EL (cell line): ENCODE data around the gene BBIP1.
"Not testable (repeated sequence)": the region's sequence is repeated elsewhere in the genome, so short reads cannot be mapped to it uniquely, and the experiment has no call there.

ENCODE experiments used
- DNase-seq: peaks from one replicate; pipeline ENCODE4 v3.0.0-alpha.2; 2016

The BBIP1 gene

GRCh38 chr10:110919971-110920881, 1.2 kb upstream of the BBIP1 start:
- peak; percentile 50 for DNase-seq

- no peak for DNase-seq
Observed at GRCh38 chr10:110919349-110919931, 460 bp upstream of the BBIP1 start, which contains the start of gene SHOC2. Gene SHOC2, plus strand, starts transcription at chr10:110919604. Its CDS starts 44,755 bp downstream, at chr10:110964359.

DNA sequence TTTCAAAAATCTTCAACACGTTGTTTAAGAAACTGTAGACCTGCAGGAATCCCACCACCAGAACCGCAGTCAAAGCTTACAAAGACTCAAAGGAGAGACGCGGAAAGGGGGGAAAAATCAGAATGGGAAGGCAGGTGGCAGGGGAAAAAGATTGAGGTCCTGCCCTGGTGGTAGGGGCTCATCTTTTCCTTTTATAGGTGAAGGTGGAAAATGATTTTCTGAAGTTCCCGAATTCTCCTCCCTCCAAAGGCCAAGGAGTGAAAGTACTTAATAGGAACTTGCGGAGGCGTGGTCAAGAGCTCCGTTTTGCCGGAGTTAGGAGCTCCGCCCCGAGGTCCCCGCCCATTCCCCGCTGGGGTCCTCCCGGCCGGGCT, 724 bp downstream of the BBIP1 start:
- peak; percentile 97 for DNase-seq

GRCh38 chr10:110916554-110917346, 2.2 kb downstream of the BBIP1 start:
- DNase-seq = peak; percentile 93

DNA sequence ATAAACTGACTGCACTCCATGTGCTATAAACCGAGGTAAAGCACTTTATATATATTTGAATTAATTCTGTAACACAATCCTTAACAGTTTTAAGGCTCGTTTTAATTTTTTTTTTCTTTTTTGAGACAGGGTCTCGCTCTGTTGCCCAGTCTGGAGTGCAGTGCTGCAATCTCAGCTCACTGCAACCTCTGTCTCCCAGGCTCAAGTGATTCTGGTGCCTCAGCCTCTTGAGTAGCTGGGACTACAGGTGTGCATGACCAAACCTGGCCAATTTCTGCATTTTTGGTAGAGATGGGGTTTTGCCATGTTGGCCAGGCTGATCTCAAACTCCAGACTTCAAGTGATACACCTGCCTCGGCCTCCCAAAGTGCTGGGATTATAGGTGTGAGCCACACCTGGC, 3.4 kb downstream of the BBIP1 start:
- not testable (repeated sequence) for DNase-seq

GRCh38 chr10:110915035-110915434, 3.9 kb downstream of the BBIP1 start:
- DNase-seq = no peak

GRCh38 chr10:110914431-110914830, 4.5 kb downstream of the BBIP1 start:
- no peak for DNase-seq

DNA sequence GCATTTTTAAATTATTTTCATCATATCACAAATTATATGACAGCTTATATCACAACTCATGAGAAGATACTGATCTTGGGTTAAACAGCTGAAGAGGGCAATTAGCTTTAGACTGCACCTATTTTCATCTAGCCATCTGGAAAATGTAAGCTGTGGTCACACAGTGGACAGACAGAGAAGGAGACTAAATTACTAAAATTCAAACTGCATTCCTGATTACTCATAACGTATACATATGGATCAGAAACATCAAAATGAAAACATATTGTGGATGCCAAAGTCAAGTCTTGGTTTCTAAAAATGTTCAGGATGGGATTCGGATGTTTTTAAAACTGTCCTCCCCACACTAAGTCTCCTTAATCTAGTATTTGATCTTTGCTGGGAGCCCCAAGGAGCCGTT, 6.6 kb downstream of the BBIP1 start:
- peak; percentile 83 for DNase-seq

- no peak for DNase-seq
Observed at GRCh38 chr10:110910138-110910537, 8.8 kb downstream of the BBIP1 start.

DNA sequence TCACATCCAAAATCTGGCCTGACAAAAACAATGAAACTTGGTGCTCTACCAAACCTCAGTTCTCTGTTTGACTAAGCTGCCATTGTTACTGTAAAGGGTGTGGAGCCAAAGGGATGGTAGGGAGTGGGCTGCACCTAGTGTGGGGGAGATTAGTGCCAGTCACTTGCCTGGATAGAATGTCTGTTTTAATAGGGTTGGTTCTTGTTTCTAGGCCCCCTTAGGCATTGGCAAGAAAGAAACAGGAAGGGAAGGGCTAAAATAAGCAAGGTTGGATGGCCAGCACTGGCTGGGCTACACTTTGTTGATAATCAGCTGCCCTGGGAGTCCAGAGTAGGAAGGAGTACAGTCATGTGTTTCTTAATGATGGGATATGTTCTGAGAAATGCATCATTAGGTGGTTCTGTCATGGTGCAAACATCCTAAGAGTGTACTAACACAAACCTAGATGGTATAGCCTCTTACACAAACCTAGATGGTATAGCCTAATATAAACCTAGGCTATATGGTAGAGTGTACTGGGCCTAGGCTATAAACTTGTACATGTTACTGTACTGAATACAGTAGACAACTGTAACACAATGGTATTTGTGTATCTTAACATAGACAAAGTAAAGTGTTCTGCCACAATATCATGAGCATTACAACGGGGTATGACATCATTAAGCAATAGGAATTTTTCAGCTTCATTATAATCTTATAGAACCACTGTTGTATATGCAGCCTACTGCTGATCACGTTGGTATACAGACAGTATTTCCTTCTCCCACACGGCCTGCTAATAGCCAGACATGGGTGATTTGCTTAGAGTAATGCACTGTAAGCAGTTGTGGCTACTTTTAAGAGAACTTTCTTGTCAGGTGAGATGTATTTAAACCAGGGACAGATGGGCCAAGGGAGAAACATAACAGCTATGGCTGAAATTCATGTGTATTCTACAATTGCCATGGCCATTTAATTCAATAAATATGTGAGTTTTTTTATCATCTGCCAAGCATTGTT, 15.4 kb downstream of the BBIP1 start:
- no peak for DNase-seq

DNA sequence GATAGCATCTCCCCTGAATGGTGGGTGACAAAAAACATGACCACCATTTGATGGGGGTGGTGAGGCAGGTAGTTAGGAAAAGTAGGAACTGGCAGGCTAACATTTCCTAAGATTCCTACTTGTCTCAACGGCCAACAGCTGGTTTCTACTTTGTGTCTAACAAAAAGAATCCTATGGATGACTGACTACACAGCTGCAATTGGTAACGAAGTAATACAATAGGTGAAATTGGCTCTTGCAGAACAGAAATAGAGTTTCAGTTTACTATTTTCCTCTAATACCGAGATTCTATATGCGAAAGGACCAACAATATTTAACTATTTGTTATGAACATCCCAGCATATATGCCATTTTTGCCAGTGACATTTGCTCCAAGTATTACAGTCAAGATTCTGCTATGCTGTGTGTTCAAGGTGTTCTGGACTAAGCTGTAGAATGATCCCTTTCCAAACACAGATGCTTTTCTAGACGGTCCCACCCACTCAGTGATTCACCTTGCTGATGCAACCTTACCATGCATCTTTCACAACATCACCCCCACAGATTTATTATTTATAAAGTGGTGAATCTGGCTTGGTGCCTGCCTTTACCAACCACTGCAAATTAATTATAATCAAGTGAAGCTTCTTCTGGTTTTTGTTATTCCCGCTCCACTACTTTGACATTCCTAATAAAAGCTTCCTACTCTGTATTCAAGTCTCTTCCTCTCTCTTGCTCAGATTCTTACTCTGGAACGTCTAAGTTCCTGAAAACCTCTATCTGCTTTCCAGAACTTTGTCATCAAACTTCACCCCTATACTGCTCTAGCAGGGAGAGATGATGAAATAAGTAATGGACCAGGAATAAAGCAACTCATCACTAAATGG, 16.8 kb downstream of the BBIP1 start:
- peak; percentile 59 for DNase-seq

GRCh38 chr10:110900983-110901382, 18.0 kb downstream of the BBIP1 start:
- no peak for DNase-seq

- peak; percentile 9 for DNase-seq
Observed at GRCh38 chr10:110898391-110898790, 20.6 kb downstream of the BBIP1 start.

DNA sequence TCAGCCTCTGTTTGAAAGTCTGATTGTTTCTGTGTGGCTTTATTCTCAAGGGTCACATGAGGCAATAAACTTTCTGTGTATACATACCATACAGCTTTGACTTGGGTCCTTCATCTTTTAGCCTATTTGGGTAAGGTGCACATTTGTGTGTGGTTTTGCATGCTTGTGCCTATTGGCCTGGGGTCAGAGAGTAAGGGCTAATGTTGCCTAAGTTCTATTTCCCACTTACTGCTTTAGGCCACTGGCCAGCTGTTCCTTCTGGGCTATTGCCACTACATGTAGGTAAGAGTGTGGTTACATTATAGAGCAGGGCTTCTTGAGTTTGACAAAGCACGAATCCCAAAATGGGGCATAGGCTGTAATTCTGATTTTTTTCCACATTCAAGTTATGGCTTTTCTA, 21.8 kb downstream of the BBIP1 start:
- no peak for DNase-seq

DNA sequence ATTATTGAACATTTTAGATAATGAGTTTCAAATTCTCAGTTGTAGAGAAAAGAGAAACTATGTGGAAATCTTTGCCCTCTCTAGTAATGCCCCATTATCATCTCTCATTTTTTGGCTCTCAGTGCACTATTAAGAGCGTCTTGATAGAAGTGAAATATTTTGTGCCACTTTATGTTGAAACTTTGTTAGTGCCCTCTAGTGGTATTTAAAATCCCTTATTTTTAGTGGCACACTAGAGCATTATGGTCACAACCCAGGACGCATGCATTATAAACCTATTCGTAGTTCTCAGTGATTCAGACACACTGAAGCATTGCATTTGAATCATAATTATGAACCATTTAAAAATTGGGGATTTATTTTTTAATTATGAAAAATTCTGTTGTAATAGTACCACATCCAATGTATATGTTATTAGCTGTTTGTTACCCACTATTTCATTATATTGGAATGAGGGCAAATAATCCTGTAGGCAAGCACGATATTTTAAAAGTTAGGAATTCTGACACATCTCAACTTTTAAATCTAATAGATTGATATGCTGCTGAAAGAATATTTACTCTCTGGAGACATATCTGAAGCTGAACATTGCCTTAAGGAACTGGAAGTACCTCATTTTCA, 25.3 kb downstream of the BBIP1 start:
- peak; percentile 38 for DNase-seq

- DNase-seq = no peak
Observed at GRCh38 chr10:110892602-110893288, 26.2 kb downstream of the BBIP1 start.

DNA sequence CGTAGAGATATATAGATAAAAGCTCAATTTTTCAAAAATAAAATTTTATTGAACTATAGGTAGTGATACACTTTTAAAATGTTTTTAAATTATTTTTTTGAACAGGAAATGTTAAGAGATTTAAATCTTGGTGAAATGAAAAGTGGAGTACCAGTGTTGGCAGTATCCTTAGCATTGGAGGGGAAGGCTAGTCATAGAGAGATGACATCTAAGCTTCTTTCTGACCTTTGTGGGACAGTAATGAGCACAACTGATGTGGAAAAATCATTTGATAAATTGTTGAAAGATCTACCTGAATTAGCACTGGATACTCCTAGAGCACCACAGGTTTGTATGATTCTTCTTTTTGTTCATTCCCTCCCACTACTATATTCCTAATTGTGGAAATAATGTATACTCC, 31.4 kb downstream of the BBIP1 start:
- no peak for DNase-seq

DNA sequence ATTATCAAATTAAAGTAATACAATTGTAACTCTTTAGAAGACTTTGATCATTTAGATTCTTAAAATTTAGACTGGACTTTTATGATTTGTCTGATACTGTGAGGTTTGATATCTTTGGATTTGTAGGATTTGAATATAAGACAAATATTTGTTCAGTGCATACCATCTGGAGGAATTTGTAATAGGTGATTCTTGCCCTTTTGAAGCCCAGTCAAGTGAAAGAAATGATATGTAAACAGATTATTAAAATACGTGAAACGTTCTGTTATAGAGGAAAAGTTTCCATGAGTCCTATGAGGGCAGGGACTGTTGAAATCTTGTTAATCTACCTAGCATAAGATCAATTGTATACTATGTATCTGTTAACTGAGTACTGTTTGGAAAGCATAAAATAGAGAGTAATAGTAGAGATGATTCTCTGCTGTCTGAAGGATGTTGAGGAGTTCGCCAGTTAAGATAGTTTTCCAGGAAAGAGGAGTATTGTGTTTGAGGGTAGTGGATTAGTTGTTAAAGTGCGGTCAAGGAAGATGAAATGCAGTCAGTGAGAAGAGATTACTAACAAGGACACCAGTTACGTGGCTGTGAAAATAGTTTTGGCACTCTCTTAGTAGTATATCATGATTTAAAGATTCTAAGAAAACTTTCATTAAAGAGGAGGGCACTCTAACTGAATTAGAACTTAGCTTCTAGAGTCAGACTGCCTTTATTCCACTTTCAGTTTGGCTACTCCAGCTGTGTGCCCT, 32.9 kb downstream of the BBIP1 start:
- no peak for DNase-seq

- no peak for DNase-seq
Observed at GRCh38 chr10:110883924-110884323, 35.1 kb downstream of the BBIP1 start.
